HepG2 (cell line): ENCODE measurements around the gene IFI27L2. TPM values are rescaled to one million over a fixed set of nuclear protein-coding genes. Genes with fewer than 3 reads are reported as not detected.

Source experiments
- ATAC-seq: fragments of 200-7000 bp; cut with Tn5 transposase; 3 replicates; pipeline ENCODE4 v1.9.1; 2020; ENCODE audit warnings: mild to moderate bottlenecking, moderate library complexity
- BruUV-seq: library from RNA; stranded (reverse); fragments of 400-500 nt; replicated peaks from 2 replicates; lab custom pipeline; 2021; lab: Mats Ljungman, UMichigan
- CTCF ChIA-PET: fragments of 300-600 bp; formaldehyde crosslinking; extraction: SDS; loops from one replicate; lab custom pipeline; 2021; ENCODE audit warnings: low total read pairs, inconsistent platforms, low intra/inter-chr PET ratio; lab: Yijun Ruan, JAX
- POLR2A ChIA-PET: fragments of 350-600 bp; sonication (Branson Sonifier 250); formaldehyde crosslinking; loops from one replicate; lab custom pipeline; 2020; ENCODE audit warnings: antibody characterized with exemption, inconsistent platforms; lab: Yijun Ruan, JAX
- DNase-seq: peaks from one replicate; pipeline ENCODE4 v3.0.0-alpha.2; 2015; ENCODE audit warnings: low spot score
- FAIRE-seq: peaks from 3 replicates; lab custom pipeline; 2011; peaks lifted over from hg19 to GRCh38; lab: Jason Lieb, UNC
- H2AFZ ChIP-seq: one replicate; pipeline ENCODE4 v1.6.1; 2011; ENCODE audit warnings: low read length, inconsistent platforms
- H3K27ac ChIP-seq: fragments of 300-600 bp; 3 replicates; pipeline ENCODE4 v1.8.0; 2011; ENCODE audit warnings: mixed run types, mild to moderate bottlenecking, mixed read lengths, low read length, inconsistent platforms; ENCODE audit not compliant: insufficient read depth; ENCODE audit errors: extremely low read length
- H3K27me3 ChIP-seq, 2 experiments: fragments of 200-600 bp in 1 of 2; 2 replicates in 1 of 2; 3 replicates in 1 of 2; pipeline versions ENCODE4 v1.6.0 to v1.8.0; 2011; ENCODE audit warnings: low read length in 2 of 2, mild to moderate bottlenecking in 2 of 2, moderate library complexity in 2 of 2, inconsistent platforms in 1 of 2; ENCODE audit not compliant: insufficient read depth in 2 of 2, control insufficient read depth in 1 of 2
- H3K36me3 ChIP-seq, 2 experiments: fragments of 200-600 bp in 1 of 2; replicated peaks in 1 of 2; 2 replicates in 1 of 2; 3 replicates in 1 of 2; pipeline versions ENCODE4 v1.5.1 to v1.8.0; 2011; ENCODE audit warnings: low read length in 2 of 2, inconsistent platforms in 1 of 2; ENCODE audit not compliant: insufficient read depth in 2 of 2, control insufficient read depth in 1 of 2
- H3K4me1 ChIP-seq: 2 replicates; pipeline ENCODE4 v1.5.1; 2012; ENCODE audit warnings: low read length, inconsistent platforms; ENCODE audit not compliant: insufficient read depth
- H3K4me2 ChIP-seq: 2 replicates; pipeline ENCODE4 v1.6.0; 2011; ENCODE audit warnings: low read depth, low read length, inconsistent platforms
- H3K4me3 ChIP-seq, 3 experiments: fragments of 200-600 bp in 1 of 3; sonication (generic), shearing (Covaris generic) in 1 of 3; replicated peaks in 1 of 3; 2 replicates each; pipeline ENCODE4 v1.5.1; 2011 to 2016; ENCODE audit warnings: low read length in 3 of 3, inconsistent platforms in 2 of 3, low read depth in 2 of 3, mild to moderate bottlenecking in 2 of 3, control low read depth in 1 of 3, mixed read lengths in 1 of 3; ENCODE audit not compliant: insufficient read depth in 1 of 3
- H3K79me2 ChIP-seq: one replicate; pipeline ENCODE4 v1.6.1; 2011; ENCODE audit warnings: low read length, inconsistent platforms; ENCODE audit not compliant: insufficient read depth
- H3K9ac ChIP-seq: 2 replicates; pipeline ENCODE4 v1.6.0; 2011; ENCODE audit warnings: mild to moderate bottlenecking, low read depth, low read length, inconsistent platforms; ENCODE audit not compliant: insufficient read depth
- H3K9me3 ChIP-seq: 2 replicates; pipeline ENCODE4 v1.5.1; 2012; ENCODE audit warnings: mild to moderate bottlenecking, low read length
- H4K20me1 ChIP-seq: 2 replicates; pipeline ENCODE4 v1.6.0; 2011; ENCODE audit warnings: inconsistent platforms, mild to moderate bottlenecking, low read length, moderate library complexity; ENCODE audit not compliant: insufficient read depth
- HMG20B ChIP-seq: conservative IDR thresholded peaks from 2 replicates; pipeline ENCODE4 v1.6.1; 2016; ENCODE audit warnings: missing genetic modification reagents, missing compliant biosample characterization
- KLF9 ChIP-seq: IDR thresholded peaks from 2 replicates; pipeline ENCODE4 v1.6.1; 2016; ENCODE audit warnings: low read depth
- RBM22 ChIP-seq: fragments of 200-400 bp; formaldehyde crosslinking; optimal IDR thresholded peaks from 2 replicates; pipeline ENCODE3; 2017; ENCODE audit warnings: mild to moderate bottlenecking, low read length, moderate library complexity
- SPEN ChIP-seq: sonication (generic); formaldehyde crosslinking; IDR thresholded peaks from 2 replicates; pipeline ENCODE4 v1.5.1; 2020; ENCODE audit warnings: low read depth, mild to moderate bottlenecking, missing genetic modification reagents
- ZFY ChIP-seq: sonication (generic); formaldehyde crosslinking; IDR thresholded peaks from 2 replicates; pipeline ENCODE4 v1.4.0; 2020; ENCODE audit warnings: missing genetic modification reagents
- ZKSCAN1 ChIP-seq: fragments of 150-350 bp; IDR thresholded peaks from 2 replicates; pipeline ENCODE4 v1.6.1; 2014; ENCODE audit warnings: low read length
- ZNF10 ChIP-seq: sonication (generic); formaldehyde crosslinking; IDR thresholded peaks from 2 replicates; pipeline ENCODE4 v1.4.0; 2020; ENCODE audit warnings: mild to moderate bottlenecking, low read depth, missing genetic modification reagents, borderline replicate concordance
- ZNF256 ChIP-seq: sonication (generic); formaldehyde crosslinking; conservative IDR thresholded peaks from 2 replicates; pipeline ENCODE4 v1.4.0; 2020; ENCODE audit warnings: missing genetic modification reagents
- ZNF350 ChIP-seq: sonication (generic); formaldehyde crosslinking; IDR thresholded peaks from 2 replicates; pipeline ENCODE4 v1.4.0; 2020; ENCODE audit warnings: mild to moderate bottlenecking, low read depth, missing genetic modification reagents, borderline replicate concordance
- ZSCAN20 ChIP-seq: sonication (generic); formaldehyde crosslinking; IDR thresholded peaks from 2 replicates; pipeline ENCODE4 v1.4.0; 2020; ENCODE audit warnings: missing genetic modification reagents, mild to moderate bottlenecking, borderline replicate concordance
- WGBS: methylation state at CpG from one replicate; pipeline ENCODE4 v1.1.6; 2017; ENCODE audit warnings: low lambda C conversion rate; 5-methylcytosine and 5-hydroxymethylcytosine counted together
- in situ Hi-C: cut with HindIII; loops from 2 replicates; pipeline ENCODE4 v1.10.0; 2017; ENCODE audit warnings: low pct_unique_long_range_greater_than_20kb; ENCODE audit not compliant: extremely low pct_ligation_motif_present
- intact Hi-C: fragments of 100-400 bp; cut with micrococcal nuclease; formaldehyde crosslinking; loops from one replicate; pipeline ENCODE4 v1.10.0; 2022; ENCODE audit not compliant: unreplicated experiment
- polyA plus RNA-seq, 8 experiments: library from polyadenylated mRNA; depleted of rRNA in 3 of 8; stranded (reverse) in 7 of 8; unstranded in 1 of 8; fragments of >200 nt; fragmentation: Illumina TruSeq in 4 of 8; extraction: Trizol in 4 of 8; gene quantifications; 2 replicates each; pipeline versions ENCODE4 v1.2.1 to v1.2.3, GENCODE V29; 2011 to 2016; ENCODE audit warnings: low read depth in 4 of 8, missing spikeins in 1 of 8, mixed read lengths in 1 of 8; ENCODE audit not compliant: insufficient read depth in 1 of 8
- total RNA-seq, 5 experiments: library from RNA; depleted of rRNA; stranded (reverse); fragments of >200 nt; fragmentation: Illumina TruSeq; extraction: Trizol; gene quantifications; 2 replicates each; pipeline ENCODE4 v1.2.3, GENCODE V29; 2016; ENCODE audit warnings: low read depth in 1 of 5

Gene IFI27L2
- total and polyA plus RNA-seq, 2 of the 13 experiments (the other 11 are each of a cell fraction or from before 2014, with no cell fraction given), result 4.3 to 4.8 TPM

DNA sequence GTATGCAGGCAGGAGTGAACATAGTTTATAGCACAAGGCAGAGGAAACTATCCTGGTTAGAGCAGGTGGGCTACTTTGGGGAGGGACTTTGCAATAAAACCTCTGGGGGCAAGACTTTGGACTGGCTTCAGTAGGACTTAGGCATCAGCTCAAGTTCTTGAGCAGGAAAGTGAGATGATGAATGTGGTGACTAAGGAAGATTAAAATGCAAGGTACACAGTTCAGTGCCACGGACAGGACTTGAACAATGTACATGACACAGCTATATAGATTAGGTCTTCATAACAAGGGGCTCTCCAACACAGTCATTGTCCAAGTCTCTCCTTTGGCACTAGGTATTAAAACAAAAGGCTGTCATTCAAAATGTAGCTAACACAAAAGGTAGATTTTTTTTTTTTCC lies 23.3 kb upstream of the IFI27L2 start:
- Histone ChIP-seq H3K27ac (no peak overlapping the region), H3K36me3 (no peaks in the 10 kb centered on the region), H3K4me3 (no peak overlapping the region), H3K9me3 (no peaks in the 10 kb centered on the region), H3K9ac (no peak overlapping the region), H3K79me2 (no peaks in the 10 kb centered on the region), H4K20me1 (no peaks in the 10 kb centered on the region)
- in situ Hi-C loops, result no loop called here
- POLR2A ChIA-PET, result no interaction called here
- CTCF ChIA-PET, result no interaction called here
- ATAC-seq (no peak), DNase-seq (no peak), FAIRE-seq (no peak)
- WGBS, result 0% methylated on average over 1 of the region's 1 CpG
- BruUV-seq, result no TSS peak
- TF ChIP-seq KLF9 (CRISPR knock-in tag) (no peak), ZSCAN20 (CRISPR knock-in tag) (no peak), SPEN (CRISPR knock-in tag) (no peak), ZKSCAN1 (no peak), ZNF10 (CRISPR knock-in tag) (no peak), HMG20B (CRISPR knock-in tag) (no peak), ZNF256 (CRISPR knock-in tag) (no peak), ZNF350 (CRISPR knock-in tag) (no peak), ZFY (no peak), RBM22 (no peak)
- TF ChIP-seq, all 625 proteins: peak for 0
- intact Hi-C loops, result no loop called here
- Histone ChIP-seq H3K4me1 (peaks cover 11% of the 10 kb centered on the region; the same call in 1 of the 2 replicates), H2AFZ (no peak overlapping the region), H3K4me2 (no peak overlapping the region), H3K27me3 (peaks cover 0 to 11% of the 10 kb centered on the region in 2 experiments; a peak in 2 of 5 replicates)
